22Rv1 (cell line): ENCODE results near the gene FBXW5.

ENCODE experiments used
- ZFX ChIP-seq: fragments of 450-650 bp; IDR thresholded peaks from 2 replicates; pipeline ENCODE4 v1.6.1; 2017; ENCODE audit warnings: antibody characterized with exemption, borderline replicate concordance
- TF ChIP-seq, protein P1 (sequence below): fragments of 450-650 bp; IDR thresholded peaks from 2 replicates; pipeline ENCODE4 v1.5.1; 2017; ENCODE audit warnings: mild to moderate bottlenecking

DNA sequence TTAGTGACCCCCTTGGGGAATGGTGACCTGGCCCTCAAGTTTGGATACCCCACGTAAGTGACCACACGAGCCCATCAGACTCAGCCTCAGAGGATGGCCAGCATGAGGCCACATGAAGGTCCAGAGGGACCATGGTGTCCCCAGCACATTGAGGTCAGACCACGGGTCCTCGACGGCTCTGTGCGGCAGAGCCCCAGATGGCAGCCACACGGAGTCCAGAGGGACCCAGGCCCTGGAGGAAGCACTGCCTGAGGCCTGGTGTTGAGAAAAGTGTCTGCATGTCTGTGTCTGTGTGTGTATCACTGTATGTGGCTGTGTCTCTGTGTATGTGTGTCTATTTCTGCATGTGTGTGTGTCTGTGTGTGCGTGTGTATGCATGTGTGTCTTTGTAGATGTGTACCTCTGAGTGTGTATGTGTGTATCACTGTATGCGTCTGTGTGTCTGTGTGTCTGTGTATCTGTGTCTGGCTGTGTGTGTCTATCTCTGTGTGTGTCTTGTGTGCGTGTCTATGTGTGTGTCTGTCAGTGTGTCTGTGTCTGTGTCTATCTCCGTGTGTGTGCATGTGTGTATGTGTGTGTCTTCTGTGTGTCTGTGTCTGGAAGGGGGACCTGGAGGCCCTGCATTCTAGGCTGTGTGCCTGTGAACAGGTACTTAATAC is 39.2 kb upstream of the FBXW5 start:
- TF ChIP-seq, protein P1, sequence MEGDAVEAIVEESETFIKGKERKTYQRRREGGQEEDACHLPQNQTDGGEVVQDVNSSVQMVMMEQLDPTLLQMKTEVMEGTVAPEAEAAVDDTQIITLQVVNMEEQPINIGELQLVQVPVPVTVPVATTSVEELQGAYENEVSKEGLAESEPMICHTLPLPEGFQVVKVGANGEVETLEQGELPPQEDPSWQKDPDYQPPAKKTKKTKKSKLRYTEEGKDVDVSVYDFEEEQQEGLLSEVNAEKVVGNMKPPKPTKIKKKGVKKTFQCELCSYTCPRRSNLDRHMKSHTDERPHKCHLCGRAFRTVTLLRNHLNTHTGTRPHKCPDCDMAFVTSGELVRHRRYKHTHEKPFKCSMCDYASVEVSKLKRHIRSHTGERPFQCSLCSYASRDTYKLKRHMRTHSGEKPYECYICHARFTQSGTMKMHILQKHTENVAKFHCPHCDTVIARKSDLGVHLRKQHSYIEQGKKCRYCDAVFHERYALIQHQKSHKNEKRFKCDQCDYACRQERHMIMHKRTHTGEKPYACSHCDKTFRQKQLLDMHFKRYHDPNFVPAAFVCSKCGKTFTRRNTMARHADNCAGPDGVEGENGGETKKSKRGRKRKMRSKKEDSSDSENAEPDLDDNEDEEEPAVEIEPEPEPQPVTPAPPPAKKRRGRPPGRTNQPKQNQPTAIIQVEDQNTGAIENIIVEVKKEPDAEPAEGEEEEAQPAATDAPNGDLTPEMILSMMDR: no peak
- no peak for TF ChIP-seq ZFX
